GM19193 (cell line): ENCODE data around the gene JMJD1C.

Source experiments
- POLR2A ChIP-seq: IDR thresholded peaks from 4 replicates; pipeline ENCODE4 v1.6.1; 2011; ENCODE audit not compliant: insufficient read depth, insufficient read length; ENCODE audit errors: extremely low read depth

Gene JMJD1C

DNA sequence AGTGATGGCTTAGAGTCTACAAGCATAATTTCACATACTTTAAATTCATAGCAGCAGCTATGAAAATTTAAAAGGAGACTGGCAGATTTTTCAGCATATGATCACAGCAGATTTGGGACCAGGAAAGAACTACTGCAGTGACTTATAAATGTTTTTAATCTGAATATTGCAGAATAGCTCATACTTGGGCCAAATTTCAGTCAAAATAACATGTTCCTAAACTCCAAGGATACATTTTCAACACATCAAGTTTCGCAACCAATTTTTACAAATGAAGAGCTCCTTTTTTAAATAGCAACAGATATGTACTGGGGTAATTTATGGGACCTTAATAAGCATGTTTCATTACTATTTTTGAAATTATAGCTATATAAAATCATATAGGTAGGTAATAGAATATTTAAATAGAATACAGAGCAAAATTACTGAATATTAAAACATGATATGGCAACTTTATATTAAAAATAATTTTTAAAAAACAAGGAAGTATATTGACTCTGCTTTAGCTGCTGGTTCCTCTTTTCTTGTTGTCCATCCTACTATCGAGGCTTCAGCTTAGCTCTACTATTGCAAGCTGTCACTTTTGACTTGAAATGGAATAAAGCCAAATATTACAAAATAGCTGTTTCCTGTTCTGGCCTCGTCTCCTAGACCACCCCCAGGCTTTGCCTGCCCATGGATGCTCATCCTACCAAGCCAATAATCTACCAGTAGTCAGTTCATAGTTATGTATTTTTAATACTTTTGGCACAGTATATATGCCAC, 209.6 kb downstream of the JMJD1C start:
- TF ChIP-seq POLR2A = no peak

DNA sequence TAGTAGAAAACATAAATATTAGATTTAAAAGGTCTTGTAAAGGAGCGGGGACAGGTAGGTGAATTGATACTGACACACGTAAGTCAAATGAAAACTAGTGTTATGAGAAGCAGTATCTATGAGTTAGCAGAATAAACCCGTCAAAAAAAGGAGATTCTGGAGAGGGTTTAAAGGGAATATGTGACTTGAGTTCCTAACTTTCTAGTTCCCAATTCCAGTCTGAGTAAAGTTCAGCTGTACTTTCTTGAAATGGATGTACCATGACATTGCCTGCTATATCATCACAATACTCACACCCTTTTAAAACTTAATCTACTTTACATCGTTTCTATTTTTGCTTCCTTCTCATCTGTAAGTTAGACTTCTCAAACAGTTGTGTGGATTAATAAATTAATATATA, 210.5 kb downstream of the JMJD1C start:
- no peak for TF ChIP-seq POLR2A

DNA sequence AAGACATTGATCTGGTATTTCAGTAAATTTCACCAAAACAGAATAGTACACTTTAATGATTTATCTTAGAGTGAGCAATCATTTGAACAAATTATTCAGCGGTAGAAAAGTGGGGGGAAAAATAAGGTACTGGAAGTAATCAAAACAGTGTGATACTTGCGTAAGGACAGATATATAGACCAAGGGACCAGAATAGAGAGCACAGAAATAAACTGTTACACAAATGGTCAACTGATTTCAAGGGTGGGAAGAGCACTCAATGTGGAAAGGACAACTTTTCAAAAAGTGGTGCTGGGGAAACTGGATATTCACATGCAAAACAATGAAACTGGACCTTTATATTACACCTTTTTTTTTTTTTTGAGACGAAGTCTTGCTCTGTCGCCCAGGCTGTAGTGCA, 212.7 kb downstream of the JMJD1C start:
- no peak for TF ChIP-seq POLR2A

DNA sequence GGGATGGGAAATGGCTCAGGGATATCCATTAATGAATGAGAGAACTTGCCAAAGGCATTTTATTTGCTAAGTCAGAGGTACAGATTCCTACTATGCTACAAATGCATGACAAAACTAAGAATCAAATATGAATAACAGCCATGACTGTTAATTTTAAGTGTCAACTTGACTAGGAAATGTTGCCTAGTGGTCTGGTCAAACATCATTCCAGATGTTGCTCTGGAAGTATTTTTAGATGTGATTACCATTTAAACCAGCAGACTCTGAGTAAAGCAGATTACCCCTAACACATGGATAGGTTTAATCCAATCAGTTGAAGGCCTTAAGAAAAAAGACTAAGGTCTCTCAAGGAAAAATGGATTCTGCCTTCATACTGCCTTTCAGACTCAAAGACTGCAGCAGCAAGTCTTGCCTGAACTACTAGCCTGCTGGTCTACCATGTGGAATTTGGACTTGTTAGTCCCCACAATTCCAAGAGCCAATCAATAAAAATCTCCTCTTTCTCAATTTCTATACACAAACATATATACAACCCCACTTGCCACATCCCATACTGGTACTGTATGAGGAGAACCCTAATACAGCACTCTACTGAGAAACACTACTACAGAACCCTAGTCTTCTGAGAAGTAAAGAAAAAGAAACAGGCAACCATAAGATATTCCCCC, 213.5 kb downstream of the JMJD1C start:
- TF ChIP-seq POLR2A = no peak

DNA sequence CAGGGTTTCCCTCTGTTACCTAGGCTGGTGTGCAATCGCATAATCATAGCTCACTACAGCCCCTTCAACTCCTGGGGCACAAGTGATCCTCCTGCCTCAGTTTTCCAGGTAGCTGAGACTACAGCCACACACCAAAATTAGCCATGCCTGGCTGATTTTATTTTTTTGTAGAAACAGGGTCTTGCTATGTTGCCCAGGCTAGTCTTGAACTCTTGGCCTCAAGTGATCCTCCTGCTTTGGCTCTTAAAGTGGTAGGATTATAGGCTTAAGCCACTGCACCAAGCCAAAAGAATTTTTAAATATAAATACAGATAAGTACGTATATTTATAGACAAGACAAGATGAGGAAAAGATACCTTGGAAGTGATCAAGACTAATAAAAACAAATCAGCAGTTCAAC, 215.7 kb downstream of the JMJD1C start:
- TF ChIP-seq POLR2A = no peak

DNA sequence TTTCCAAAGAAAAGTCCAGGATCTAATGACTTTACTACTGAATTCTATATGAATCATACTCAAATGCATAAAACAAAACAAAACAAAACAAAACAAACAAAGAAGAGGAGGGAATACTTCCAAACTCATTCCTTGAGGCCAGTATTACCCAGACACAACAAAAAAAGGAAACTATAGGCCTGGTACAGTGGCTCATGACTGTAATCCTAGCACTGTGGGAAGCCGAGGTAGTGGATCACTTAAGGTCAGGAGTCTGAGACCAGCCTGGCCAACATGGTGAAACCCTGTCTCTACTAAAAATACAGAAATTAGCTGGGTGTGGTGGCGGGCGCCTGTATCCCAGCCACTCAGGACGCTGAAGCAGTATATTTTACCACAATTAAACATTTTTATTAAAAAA, 218.0 kb downstream of the JMJD1C start:
- no peak for TF ChIP-seq POLR2A

DNA sequence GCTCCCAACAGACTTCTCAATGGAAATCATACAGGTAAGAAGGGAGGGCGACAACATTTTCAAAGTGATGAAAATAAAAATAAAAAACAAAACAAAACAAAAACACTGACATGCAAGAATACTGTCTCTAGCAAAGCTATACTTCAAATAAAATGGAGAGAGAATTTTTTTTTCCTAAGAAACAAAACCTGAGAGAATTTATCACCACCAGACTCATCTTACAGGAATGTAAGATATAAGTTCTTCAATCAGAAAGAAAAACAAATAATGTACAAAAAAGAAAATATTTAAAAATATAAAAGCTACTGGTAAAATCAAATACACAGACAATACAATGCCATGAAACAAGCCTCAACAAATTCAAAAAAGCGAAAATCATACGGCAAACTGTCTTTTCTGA, 219.4 kb downstream of the JMJD1C start:
- TF ChIP-seq POLR2A = no peak

DNA sequence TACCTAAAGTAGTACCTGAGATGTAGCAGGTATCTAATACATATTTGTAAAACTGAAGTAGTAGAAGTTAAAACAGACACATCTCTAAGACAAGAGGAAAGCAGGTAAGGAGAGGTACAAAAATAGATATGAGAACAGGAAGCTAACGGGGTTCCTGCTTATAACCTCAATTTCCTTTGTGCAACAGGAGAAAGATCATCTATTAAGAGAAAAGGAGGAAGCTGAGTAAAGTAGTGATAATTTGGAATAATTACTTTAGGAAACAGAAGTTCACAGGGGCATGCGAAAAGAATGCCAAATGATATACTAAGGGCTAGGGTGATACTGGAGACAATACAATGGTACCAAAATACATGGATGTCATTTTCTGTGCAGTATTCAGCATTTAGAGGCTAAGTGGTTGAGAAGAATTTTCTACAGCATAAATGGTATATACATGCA, 223.9 kb downstream of the JMJD1C start:
- TF ChIP-seq POLR2A = no peak

DNA sequence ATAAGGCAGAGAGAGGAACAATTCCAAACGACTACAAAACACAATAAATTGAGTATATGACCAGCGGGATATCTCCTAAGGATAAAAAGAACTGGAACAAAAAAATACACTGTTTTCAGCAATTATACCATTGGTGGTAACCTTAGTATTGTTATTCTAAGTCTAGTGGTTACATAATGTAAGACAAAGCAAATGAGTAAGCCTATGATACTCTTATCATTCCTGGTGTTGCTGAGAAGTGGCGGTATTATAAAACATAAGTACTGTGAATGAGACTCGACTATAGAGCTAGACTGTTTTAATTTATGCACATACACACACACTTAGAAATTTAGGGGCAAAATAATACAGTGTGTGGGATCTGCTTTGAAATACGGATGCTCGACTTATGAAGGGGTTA, 225.0 kb downstream of the JMJD1C start:
- no peak for TF ChIP-seq POLR2A

DNA sequence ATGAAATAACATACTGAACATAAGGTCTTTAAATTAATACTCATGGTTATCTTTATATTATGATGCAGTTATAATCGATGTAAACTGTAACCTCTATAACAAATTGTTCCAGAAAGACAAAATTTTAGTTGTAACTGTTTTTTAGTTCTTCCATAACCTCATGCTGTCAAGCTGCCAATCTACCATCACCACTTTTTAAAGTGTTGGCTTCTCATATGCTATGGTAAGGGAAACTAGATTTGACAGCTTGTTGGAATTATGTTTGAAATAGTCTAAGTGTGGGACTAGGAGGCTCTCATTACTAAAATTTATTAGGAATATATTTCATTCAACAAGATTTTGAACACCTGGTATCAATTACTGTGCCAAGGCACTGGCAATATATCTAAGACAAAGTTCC, 227.3 kb downstream of the JMJD1C start:
- TF ChIP-seq POLR2A = no peak

DNA sequence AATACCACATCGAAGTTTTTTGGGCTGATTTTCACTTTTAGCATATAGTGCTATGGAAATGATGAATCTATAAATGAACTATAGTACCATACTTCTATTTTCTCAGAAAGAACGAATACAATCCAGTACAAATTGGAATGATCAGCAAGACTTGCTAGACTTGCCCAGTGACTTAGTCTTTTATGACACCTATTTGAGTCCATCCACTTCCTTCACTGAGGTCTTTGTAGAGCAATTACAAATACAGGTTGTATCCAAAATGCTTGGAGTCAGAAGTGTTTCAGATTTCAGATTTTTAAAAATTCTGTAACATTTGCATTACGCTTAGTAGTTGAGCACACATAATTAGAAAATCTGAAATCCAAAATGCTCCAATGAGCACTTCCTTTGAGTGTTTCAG, 228.4 kb downstream of the JMJD1C start:
- no peak for TF ChIP-seq POLR2A

DNA sequence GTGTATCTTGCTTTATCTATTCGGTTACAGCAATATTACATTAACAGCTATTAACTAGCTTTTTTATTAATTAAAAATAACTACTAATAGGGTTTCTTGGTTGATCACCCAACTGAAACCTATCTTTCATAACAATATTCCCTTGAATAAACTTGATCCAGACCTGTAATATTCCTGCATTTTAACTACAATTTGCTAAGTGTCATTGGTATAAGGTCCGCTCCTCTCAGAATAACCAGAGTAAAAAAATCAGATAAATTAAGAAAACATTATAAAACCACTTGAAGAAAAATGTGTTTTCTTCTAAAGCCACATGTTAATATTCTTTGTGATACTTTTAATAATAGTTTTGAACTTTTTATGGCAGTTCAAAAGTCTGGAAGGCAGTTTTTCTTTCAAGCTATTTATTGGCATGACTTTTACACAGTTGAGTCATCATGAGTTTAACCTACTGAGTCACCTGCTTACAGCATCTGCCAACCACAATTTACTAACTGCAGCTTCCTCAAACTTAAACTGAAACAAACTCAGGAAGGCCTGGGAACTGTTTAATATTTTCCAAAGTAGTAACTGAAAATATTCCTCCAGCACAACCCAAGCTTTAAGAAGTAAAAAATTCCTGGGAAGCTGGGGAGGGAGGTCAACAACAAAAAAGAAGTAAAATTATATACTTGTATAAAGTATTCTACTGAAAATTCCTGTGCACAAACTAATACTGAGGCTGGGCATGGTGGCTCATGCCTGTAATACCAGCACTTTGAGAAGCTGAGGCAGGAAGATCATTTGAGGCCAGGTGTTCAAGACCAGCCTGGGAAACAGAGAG, 229.5 kb downstream of the JMJD1C start:
- TF ChIP-seq POLR2A = no peak

DNA sequence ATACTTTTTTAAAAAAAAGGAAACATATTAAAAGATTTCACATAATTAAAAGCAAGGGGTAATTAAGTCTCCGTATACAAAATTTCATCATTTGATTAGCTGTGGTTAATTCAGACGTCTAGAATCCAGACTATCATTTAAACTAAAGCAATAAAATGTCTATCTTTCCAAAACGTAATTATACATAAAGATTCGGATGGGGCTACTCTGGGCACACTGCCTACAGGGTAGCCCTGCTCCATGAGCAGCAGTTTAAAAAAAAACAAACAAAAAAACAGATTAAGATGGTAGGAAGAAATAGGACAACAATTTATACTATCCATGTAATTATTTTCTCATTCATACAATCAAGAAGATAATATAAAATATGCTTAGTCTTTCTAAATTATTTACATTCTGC, 236.6 kb downstream of the JMJD1C start:
- TF ChIP-seq POLR2A = no peak

DNA sequence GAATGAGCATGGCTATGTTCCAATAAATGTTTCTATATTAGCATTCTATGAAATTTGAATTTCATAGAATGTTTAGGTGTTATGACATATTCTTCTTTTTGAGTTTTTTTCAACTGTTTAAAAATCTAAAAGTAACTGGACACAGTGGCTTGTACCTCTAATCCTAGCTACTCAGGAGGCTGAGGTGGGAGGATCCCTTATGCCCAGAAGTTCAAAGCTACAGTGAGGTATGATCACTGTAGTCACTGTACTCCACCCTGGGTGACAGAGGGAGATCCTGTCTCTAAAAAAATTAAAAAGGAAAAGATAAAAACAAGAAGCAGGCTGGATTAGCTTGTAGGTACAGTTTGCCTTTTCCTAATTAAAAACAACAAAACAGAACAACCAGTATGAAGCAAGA, 237.5 kb downstream of the JMJD1C start:
- no peak for TF ChIP-seq POLR2A

DNA sequence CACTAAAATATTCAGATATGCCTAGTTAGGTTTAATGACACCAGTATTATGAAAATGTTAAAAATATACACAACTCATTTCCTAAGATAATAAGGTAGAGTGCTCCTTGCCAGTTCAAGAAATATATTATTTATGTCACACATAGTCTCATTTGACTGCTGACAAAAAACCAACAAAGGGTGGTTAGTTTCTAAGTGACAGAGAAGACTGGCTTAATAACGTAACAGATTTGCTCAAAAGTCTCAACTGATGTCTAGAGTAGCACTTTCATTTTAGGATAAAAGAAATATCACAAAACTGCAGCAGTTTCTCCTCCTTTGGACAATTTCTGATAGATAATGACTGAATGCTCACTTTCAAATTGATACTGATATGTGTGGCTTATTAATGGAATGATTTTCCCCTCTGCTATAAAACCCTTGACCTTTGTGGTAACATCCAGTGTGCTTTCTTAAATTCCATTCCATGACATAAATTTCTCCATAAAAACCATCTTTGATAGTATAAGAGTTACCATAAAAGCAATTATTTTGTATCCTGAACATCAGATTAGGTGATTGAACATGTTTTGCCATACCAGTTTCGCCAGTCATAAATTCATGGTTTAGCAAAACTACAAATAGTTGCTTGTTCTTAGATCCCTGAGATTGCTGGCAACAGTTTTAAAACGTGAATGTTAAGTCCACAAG, 238.4 kb downstream of the JMJD1C start:
- TF ChIP-seq POLR2A = no peak
